Endothelial cell of umbilical vein (primary cell): ENCODE results near the gene SDR9C7. TPM values are rescaled to one million over a fixed set of nuclear protein-coding genes. Genes with fewer than 3 reads are reported as not detected.

Experiments used
- BruUV-seq: library from RNA; stranded (reverse); fragments of 400-500 nt; replicated peaks from 2 replicates; lab custom pipeline; 2021; lab: Mats Ljungman, UMichigan
- CTCF ChIA-PET: fragments of 300-600, 350-600 bp; sonication (Branson Sonifier 250); formaldehyde crosslinking; loops from one replicate; lab custom pipeline; 2021; ENCODE audit warnings: antibody characterized with exemption, inconsistent platforms; lab: Charles Lee
- POLR2A ChIA-PET: fragments of 300-600, 350-600 bp; sonication (Branson Sonifier 250); formaldehyde crosslinking; loops from one replicate; lab custom pipeline; 2021; ENCODE audit warnings: antibody characterized with exemption, inconsistent platforms; lab: Charles Lee
- DNase-seq: peaks from one replicate; pipeline ENCODE4 v3.0.0-alpha.2; 2011; ENCODE audit warnings: low read depth, low spot score
- FAIRE-seq: peaks from 2 replicates; lab custom pipeline; 2011; peaks lifted over from hg19 to GRCh38; lab: Jason Lieb, UNC
- H2AFZ ChIP-seq: 2 replicates; pipeline ENCODE4 v1.6.0; 2012; ENCODE audit warnings: low read depth, low read length, control low read depth, inconsistent platforms
- H3K27ac ChIP-seq: 2 replicates; pipeline ENCODE4 v1.5.1; 2011; ENCODE audit warnings: low read depth, mild to moderate bottlenecking, control low read depth, low read length, moderate library complexity; ENCODE audit not compliant: insufficient read depth
- H3K27me3 ChIP-seq, 2 experiments: 2 replicates each; pipeline versions ENCODE4 v1.6.0 to v1.6.1; 2011; ENCODE audit warnings: low read length in 2 of 2, mixed read lengths in 1 of 2; ENCODE audit not compliant: control insufficient read depth in 2 of 2, insufficient read depth in 2 of 2
- H3K36me3 ChIP-seq, 2 experiments: 2 replicates in 1 of 2; 3 replicates in 1 of 2; pipeline ENCODE4 v1.5.1; 2011; ENCODE audit warnings: low read length in 2 of 2, mild to moderate bottlenecking in 1 of 2, moderate library complexity in 1 of 2; ENCODE audit not compliant: control insufficient read depth in 2 of 2, insufficient read depth in 2 of 2; ENCODE audit errors: extremely low read depth in 1 of 2
- H3K4me1 ChIP-seq: 3 replicates; pipeline ENCODE4 v1.5.1; 2011; ENCODE audit warnings: mild to moderate bottlenecking, low read length; ENCODE audit not compliant: control insufficient read depth, insufficient read depth; ENCODE audit errors: extremely low read depth
- H3K4me2 ChIP-seq: 2 replicates; pipeline ENCODE4 v1.6.1; 2011; ENCODE audit warnings: low read length, control low read depth, mixed read lengths; ENCODE audit not compliant: insufficient read depth
- H3K4me3 ChIP-seq, 3 experiments: fragments of 200-600 bp in 1 of 3; sonication (generic), shearing (Covaris generic) in 1 of 3; replicated peaks in 1 of 3; 2 replicates each; pipeline ENCODE4 v1.5.1; 2011 to 2016; ENCODE audit warnings: control low read depth in 3 of 3, low read length in 3 of 3, mild to moderate bottlenecking in 2 of 3, inconsistent platforms in 1 of 3, low read depth in 1 of 3, moderate library complexity in 1 of 3; ENCODE audit not compliant: insufficient read depth in 1 of 3
- H3K79me2 ChIP-seq: 2 replicates; pipeline ENCODE4 v1.6.0; 2012; ENCODE audit warnings: low read length, inconsistent platforms; ENCODE audit not compliant: control insufficient read depth, insufficient read depth
- H3K9ac ChIP-seq: replicated peaks from 2 replicates; pipeline ENCODE3; 2011; ENCODE audit warnings: low read length, control low read depth; ENCODE audit not compliant: insufficient read depth; ENCODE audit errors: extremely low read depth
- H3K9me1 ChIP-seq: replicated peaks from 3 replicates; pipeline ENCODE4 v1.6.0; 2011; ENCODE audit warnings: mild to moderate bottlenecking, low read length; ENCODE audit not compliant: control insufficient read depth, insufficient read depth; ENCODE audit errors: extremely low read depth
- H3K9me3 ChIP-seq: replicated peaks from 2 replicates; pipeline ENCODE4 v1.5.1; 2012; ENCODE audit warnings: low read length, inconsistent platforms; ENCODE audit not compliant: control insufficient read depth, insufficient read depth
- H4K20me1 ChIP-seq: replicated peaks from 2 replicates; pipeline ENCODE3; 2011; ENCODE audit warnings: mild to moderate bottlenecking, low read length; ENCODE audit not compliant: control insufficient read depth, insufficient read depth; ENCODE audit errors: extremely low read depth
- CTCF ChIP-seq, 2 donors: IDR thresholded peaks; 1 replicate in 1 of 2; 2 replicates in 1 of 2; pipeline ENCODE4 v1.5.1; 2011; ENCODE audit warnings: low read length in 2 of 2, mild to moderate bottlenecking in 2 of 2, moderate library complexity in 2 of 2, control low read depth in 1 of 2, inconsistent platforms in 1 of 2, low read depth in 1 of 2; ENCODE audit not compliant: insufficient read depth in 1 of 2; ENCODE audit errors: extremely low read depth in 1 of 2
- EZH2 ChIP-seq: IDR thresholded peaks from 2 replicates; pipeline ENCODE4 v1.6.1; 2012; ENCODE audit warnings: borderline replicate concordance, low read depth, mild to moderate bottlenecking, moderate library complexity, low read length, inconsistent platforms; ENCODE audit not compliant: severe bottlenecking
- FOS ChIP-seq: IDR thresholded peaks from 2 replicates; pipeline ENCODE4 v1.6.1; 2011; ENCODE audit warnings: mild to moderate bottlenecking, low read length, moderate library complexity, borderline replicate concordance; ENCODE audit not compliant: insufficient read depth
- GATA2 ChIP-seq: IDR thresholded peaks from 2 replicates; pipeline ENCODE4 v1.7.0; 2011; ENCODE audit warnings: low read depth, mild to moderate bottlenecking, moderate library complexity, mixed read lengths, low read length; ENCODE audit not compliant: insufficient read length, insufficient read depth
- JUN ChIP-seq: IDR thresholded peaks from 2 replicates; pipeline ENCODE4 v1.6.1; 2011; ENCODE audit warnings: borderline replicate concordance, low read depth; ENCODE audit not compliant: insufficient read length, insufficient read depth
- MYC ChIP-seq: IDR thresholded peaks from one replicate; pipeline ENCODE4 v1.6.1; 2011; ENCODE audit warnings: mild to moderate bottlenecking, low read depth, low read length
- POLR2A ChIP-seq: IDR thresholded peaks from 2 replicates; pipeline ENCODE4 v1.6.1; 2012; ENCODE audit warnings: low read depth, mild to moderate bottlenecking, control low read depth, low read length
- POLR2AphosphoS5 ChIP-seq: IDR thresholded peaks from 2 replicates; pipeline ENCODE4 v1.6.1; 2012; ENCODE audit warnings: low read depth, mild to moderate bottlenecking, control low read depth, low read length, moderate library complexity; ENCODE audit not compliant: insufficient read depth
- dilution Hi-C: fragments of 300-500 bp; cut with MboI; formaldehyde crosslinking; loops from one replicate; pipeline ENCODE4 v1.15.0; 2019; ENCODE audit warnings: low sequenced_read_pairs; ENCODE audit not compliant: extremely low pct_ligation_motif_present
- intact Hi-C: fragments of 100-400 bp; cut with micrococcal nuclease; formaldehyde crosslinking; loops from one replicate; pipeline ENCODE4 v1.10.0; 2022
- polyA plus RNA-seq, 4 experiments: library from polyadenylated mRNA; depleted of rRNA in 3 of 4; stranded (reverse) in 3 of 4; unstranded in 1 of 4; fragments of >200 nt; gene quantifications; 2 replicates each; pipeline versions ENCODE4 v1.2.1 to v1.2.3, GENCODE V29; 2011 to 2012; ENCODE audit warnings: missing spikeins in 1 of 4
- total RNA-seq: library from RNA; stranded (reverse); gene quantifications from 2 replicates; pipeline ENCODE4 v1.2.3, GENCODE V29; 2021
- TF ChIP-seq, protein P1 (sequence below): IDR thresholded peaks from 2 replicates; pipeline ENCODE4 v1.6.1; 2011; ENCODE audit not compliant: insufficient read depth, insufficient read length

Gene SDR9C7
- total and polyA plus RNA-seq, 2 donors (not counting 3 experiments of a cell fraction or from before 2014, with no cell fraction given), result not detected

DNA sequence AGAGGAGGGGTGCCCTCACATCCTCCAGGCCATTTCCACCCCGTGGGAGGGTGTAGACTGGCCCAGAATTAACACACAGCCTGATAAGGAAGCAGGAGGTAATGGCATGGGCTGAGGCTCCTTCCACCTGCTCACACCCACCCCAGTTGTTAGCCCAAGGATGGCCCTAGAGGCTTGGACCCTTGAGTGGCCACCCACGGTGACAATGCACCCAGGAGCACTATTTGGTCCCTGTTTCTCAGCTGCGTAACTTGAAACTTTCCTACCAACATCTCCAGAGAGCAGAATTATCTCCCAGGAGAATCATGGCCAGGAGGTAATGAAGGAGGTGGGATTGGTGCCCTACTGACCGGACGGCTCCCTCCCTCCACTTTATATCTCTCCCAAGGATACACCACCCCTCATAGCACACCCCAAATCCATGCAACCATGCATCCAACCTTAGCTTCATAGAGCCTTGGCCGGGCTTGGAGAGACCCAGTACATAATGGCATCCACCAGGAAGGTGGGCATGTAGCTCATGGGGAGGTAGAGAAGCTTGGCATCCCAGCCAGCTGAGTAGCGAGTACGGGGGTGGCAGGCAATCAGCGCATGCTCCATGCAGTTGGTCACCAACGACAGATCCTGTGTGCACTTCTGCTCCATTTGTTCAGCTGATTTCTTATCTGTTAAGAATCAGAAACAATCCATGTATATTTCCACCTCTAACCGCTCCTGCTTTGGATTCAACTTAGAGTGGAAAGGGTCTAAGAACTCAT lies 17.6 kb upstream of the SDR9C7 start:
- FAIRE-seq, result no peak
- no peak overlapping the region for H2AFZ ChIP-seq
- H3K4me1 ChIP-seq, result no peaks in the 10 kb centered on the region
- ChIA-PET CTCF (no interaction called here), POLR2A (no interaction called here)
- no TSS peak for BruUV-seq
- H3K4me3 ChIP-seq, result no peak overlapping the region
- H3K9ac ChIP-seq, result no peak overlapping the region
- H3K9me1 ChIP-seq, result no peaks in the 10 kb centered on the region
- H3K27me3 ChIP-seq, result peaks cover 6% of the 10 kb centered on the region in 2 experiments
- DNase-seq, result no peak
- no peak overlapping the region for H3K4me2 ChIP-seq
- intact Hi-C loops, result no loop called here
- no peak overlapping the region for H3K27ac ChIP-seq
- no peaks in the 10 kb centered on the region for H3K79me2 ChIP-seq
- H3K9me3 ChIP-seq, result no peaks in the 10 kb centered on the region
- TF ChIP-seq POLR2A, result no peak
- TF ChIP-seq CTCF (IDR thresholded peaks at IDR 0.05; ENCODE audit: extremely low read depth in 1 of 2, insufficient read depth in 1 of 2, low read depth in 1 of 2, low read length in 2 of 2), result no peak
- TF ChIP-seq GATA2, result no peak
- TF ChIP-seq FOS, result no peak
- TF ChIP-seq JUN, result no peak
- no peak for TF ChIP-seq POLR2AphosphoS5
- TF ChIP-seq EZH2, result no peak
- no peak for TF ChIP-seq MYC
- TF ChIP-seq, protein P1, sequence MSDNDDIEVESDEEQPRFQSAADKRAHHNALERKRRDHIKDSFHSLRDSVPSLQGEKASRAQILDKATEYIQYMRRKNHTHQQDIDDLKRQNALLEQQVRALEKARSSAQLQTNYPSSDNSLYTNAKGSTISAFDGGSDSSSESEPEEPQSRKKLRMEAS, result no peak
- H3K36me3 ChIP-seq, result no peaks in the 10 kb centered on the region
- dilution Hi-C loops, result no loop called here
- H4K20me1 ChIP-seq, result no peaks in the 10 kb centered on the region
